K562 (cell line): Measurements from ENCODE around the gene CNFN. TPM values are rescaled to one million over a fixed set of nuclear protein-coding genes. Genes with fewer than 3 reads are reported as not detected.

Experiments used
- CTBP1 ChIP-seq: fragments of 450-650 bp; IDR thresholded peaks from 2 replicates; pipeline ENCODE4 v1.6.1; 2016; ENCODE audit warnings: borderline replicate concordance
- CXXC5 ChIP-seq: fragments of 250-450 bp; sonication (Bioruptor Pico); IDR thresholded peaks from 2 replicates; pipeline ENCODE4 v1.8.0; 2022; ENCODE audit warnings: inconsistent platforms, mild to moderate bottlenecking, moderate library complexity
- FIP1L1 ChIP-seq: fragments of 200-400 bp; formaldehyde crosslinking; IDR thresholded peaks from 2 replicates; pipeline ENCODE4 v1.6.1; 2018; ENCODE audit warnings: mild to moderate bottlenecking, low read depth, low read length; ENCODE audit not compliant: poor library complexity, severe bottlenecking
- FOXJ3 ChIP-seq: sonication (generic); formaldehyde crosslinking; IDR thresholded peaks from 2 replicates; pipeline ENCODE4 v1.4.0; 2020; ENCODE audit warnings: mild to moderate bottlenecking, missing genetic modification reagents
- KLF6 ChIP-seq: fragments of 250-450 bp; sonication (Bioruptor Pico); IDR thresholded peaks from 2 replicates; pipeline ENCODE4 v1.4.0; 2020; ENCODE audit warnings: mild to moderate bottlenecking, moderate library complexity, borderline replicate concordance
- MAZ ChIP-seq, 2 experiments: fragments of 450-650 bp in 1 of 2; sonication (generic) in 1 of 2; formaldehyde crosslinking; IDR thresholded peaks in 1 of 2; conservative IDR thresholded peaks in 1 of 2; 2 replicates each; pipeline versions ENCODE4 v1.4.0 to v1.5.0; 2020; ENCODE audit warnings: mild to moderate bottlenecking in 1 of 2, missing genetic modification reagents in 1 of 2
- NELFE ChIP-seq: IDR thresholded peaks from 2 replicates; pipeline ENCODE4 v1.6.1; 2011; ENCODE audit warnings: mild to moderate bottlenecking; ENCODE audit not compliant: insufficient read depth, insufficient read length
- NR2C2 ChIP-seq, 2 experiments: fragments of 200-800 bp in 1 of 2; sonication (Bioruptor generic) in 1 of 2; sonication (generic) in 1 of 2; formaldehyde crosslinking in 1 of 2; IDR thresholded peaks; 2 replicates each; pipeline versions ENCODE4 v1.6.1 to v1.8.0; 2016 to 2022; ENCODE audit warnings: mild to moderate bottlenecking in 1 of 2, missing compliant biosample characterization in 1 of 2, missing genetic modification characterization in 1 of 2, missing genetic modification reagents in 1 of 2
- PYGO2 ChIP-seq: fragments of 450-650 bp; IDR thresholded peaks from 2 replicates; pipeline ENCODE4 v1.6.1; 2016; ENCODE audit warnings: mild to moderate bottlenecking, missing genetic modification characterization, moderate library complexity, missing compliant biosample characterization
- TBP ChIP-seq: optimal IDR thresholded peaks from 2 replicates; pipeline ENCODE3; 2011; ENCODE audit warnings: low read depth, low read length, improper control_type of control experiment
- TEAD4 ChIP-seq, 2 experiments: sonication (generic) in 1 of 2; formaldehyde crosslinking in 1 of 2; IDR thresholded peaks; 2 replicates each; pipeline versions ENCODE4 v1.6.1 to v1.8.0; 2012 to 2022; ENCODE audit warnings: borderline replicate concordance in 1 of 2, inconsistent platforms in 1 of 2, low read length in 1 of 2, mild to moderate bottlenecking in 1 of 2, missing genetic modification reagents in 1 of 2
- ZBTB17 ChIP-seq: fragments of 450-650 bp; formaldehyde crosslinking; IDR thresholded peaks from 2 replicates; pipeline ENCODE4 v1.4.0; 2020; ENCODE audit warnings: mild to moderate bottlenecking
- ZNF584 ChIP-seq: fragments of 200-800 bp; sonication (Bioruptor generic); IDR thresholded peaks from 2 replicates; pipeline ENCODE4 v1.6.1; 2016; ENCODE audit warnings: low read depth, mild to moderate bottlenecking, missing genetic modification characterization, missing compliant biosample characterization
- ZNF695 ChIP-seq: fragments of 450-650 bp; formaldehyde crosslinking; IDR thresholded peaks from 2 replicates; pipeline ENCODE4 v1.4.0; 2020; ENCODE audit warnings: mild to moderate bottlenecking, moderate library complexity
- ZNF778 ChIP-seq: fragments of 450-650 bp; formaldehyde crosslinking; IDR thresholded peaks from 2 replicates; pipeline ENCODE4 v1.4.0; 2020; ENCODE audit warnings: mild to moderate bottlenecking, moderate library complexity
- polyA plus RNA-seq, 8 experiments: library from polyadenylated mRNA; depleted of rRNA in 4 of 8; stranded (reverse) in 5 of 8; unstranded in 3 of 8; fragments of >200 nt; fragmentation: Nextera tagmentation in 2 of 8; fragmentation: Illumina TruSeq in 1 of 8; extraction: Ambion mirVana in 2 of 8; extraction: Trizol in 1 of 8; gene quantifications; 2 replicates each; pipeline versions ENCODE4 v1.2.1 to v1.2.3, GENCODE V29; 2011 to 2014; ENCODE audit warnings: inconsistent platforms in 1 of 8, missing spikeins in 1 of 8
- total RNA-seq, 7 experiments: library from RNA; depleted of rRNA in 6 of 7; stranded (reverse); fragments of >200 nt in 6 of 7; fragmentation: Illumina TruSeq in 2 of 7; extraction: Trizol in 2 of 7; gene quantifications; 2 replicates each; pipeline versions ENCODE4 v1.2.1 to v1.2.3, GENCODE V29; 2011 to 2021; ENCODE audit warnings: low replicate concordance in 1 of 7
- TF ChIP-seq, protein P1 (sequence below), 3 experiments: IDR thresholded peaks in 2 of 3; conservative IDR thresholded peaks in 1 of 3; 2 replicates each; pipeline ENCODE4 v1.5.1; 2011 to 2012; ENCODE audit warnings: low read length in 3 of 3, mild to moderate bottlenecking in 3 of 3, control low read depth in 2 of 3, improper control_type of control experiment in 1 of 3, inconsistent platforms in 1 of 3, low read depth in 1 of 3, mixed read lengths in 1 of 3, moderate library complexity in 1 of 3; ENCODE audit not compliant: insufficient read depth in 2 of 3
- TF ChIP-seq, protein P2 (sequence below), 2 experiments: fragments of 150-350 bp in 1 of 2; IDR thresholded peaks; 2 replicates each; pipeline ENCODE4 v1.6.1; 2012 to 2016; ENCODE audit warnings: low read depth in 2 of 2, low read length in 2 of 2, mild to moderate bottlenecking in 1 of 2, moderate library complexity in 1 of 2
- TF ChIP-seq, protein P3 (sequence below): fragments of 250-450 bp; sonication (Bioruptor Pico); IDR thresholded peaks from 2 replicates; pipeline ENCODE4 v1.8.0; 2021; ENCODE audit warnings: moderate library complexity, mild to moderate bottlenecking, inconsistent platforms

CNFN gene
- total and polyA plus RNA-seq, 9 of the 15 experiments (the other 6 are each of a cell fraction or from before 2014, with no cell fraction given), result 0.18 to 0.52 (median 0.27) TPM; not detected in 5

DNA sequence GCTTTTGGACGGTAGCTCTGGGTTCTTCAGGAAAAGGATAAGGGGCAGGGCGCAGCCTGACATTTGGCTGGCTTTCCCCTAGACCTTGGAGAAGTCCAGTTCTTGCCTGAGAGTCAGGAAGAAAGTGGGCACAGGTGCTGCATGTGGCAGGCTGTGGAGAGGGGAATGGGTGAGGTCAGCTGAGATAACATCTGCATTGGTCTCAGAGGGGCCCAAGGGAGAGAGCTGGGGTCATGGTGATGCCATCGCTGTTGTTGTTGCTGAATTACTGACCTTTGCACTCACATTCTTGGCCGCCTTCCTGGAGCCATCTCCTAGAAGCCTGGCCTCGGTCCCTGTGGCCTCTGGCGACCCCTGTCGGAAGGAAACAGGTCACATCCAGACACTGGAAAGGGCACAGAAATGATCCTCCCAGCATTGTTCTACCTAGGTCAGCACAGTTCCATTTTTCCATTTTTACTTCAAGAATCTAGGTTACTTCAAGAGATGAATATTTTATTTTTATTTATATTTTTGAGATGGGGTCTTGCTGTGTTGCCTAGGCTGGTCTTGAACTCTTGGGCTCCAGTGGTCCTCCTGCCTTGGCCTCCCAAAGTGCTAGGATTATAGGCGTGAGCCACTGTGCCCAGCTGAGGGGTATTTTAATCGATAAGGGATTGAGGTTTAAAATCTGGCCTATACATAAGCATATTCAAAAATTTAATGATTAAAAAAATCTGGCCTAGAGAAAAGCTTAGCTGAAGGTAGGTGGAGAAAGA is 43.6 kb upstream of the CNFN start (continued):
- no peak for TF ChIP-seq PYGO2 (tag)
- TF ChIP-seq ZNF695 (CRISPR knock-in tag), result no peak
- 0 out of 2 replicates have a peak, but pooled peaks have one; percentile 49 for TF ChIP-seq ZNF584
- TF ChIP-seq TBP, result no peak
- TF ChIP-seq KLF6, result no peak
- TF ChIP-seq TEAD4 (IDR thresholded peaks at IDR 0.05; ENCODE audit: low read length), result peak; percentile 53
- no peak for TF ChIP-seq TEAD4 (CRISPR knock-in tag; IDR thresholded peaks at IDR 0.05; ENCODE audit: borderline replicate concordance)
- TF ChIP-seq NELFE, result no peak
- TF ChIP-seq CTBP1, result peak; percentile 80; the same call in 1 of the 2 replicates
- TF ChIP-seq FIP1L1, result no peak
- TF ChIP-seq ZBTB17, result no peak
- TF ChIP-seq MAZ (CRISPR knock-in tag; conservative IDR thresholded peaks at IDR 0.05 in 1 of 2, IDR thresholded peaks at IDR 0.05 in 1 of 2), result peak in 1 of 2 experiments; percentile 45; a peak in 1 of 4 replicates
- no peak for TF ChIP-seq CXXC5
- TF ChIP-seq, protein P1, sequence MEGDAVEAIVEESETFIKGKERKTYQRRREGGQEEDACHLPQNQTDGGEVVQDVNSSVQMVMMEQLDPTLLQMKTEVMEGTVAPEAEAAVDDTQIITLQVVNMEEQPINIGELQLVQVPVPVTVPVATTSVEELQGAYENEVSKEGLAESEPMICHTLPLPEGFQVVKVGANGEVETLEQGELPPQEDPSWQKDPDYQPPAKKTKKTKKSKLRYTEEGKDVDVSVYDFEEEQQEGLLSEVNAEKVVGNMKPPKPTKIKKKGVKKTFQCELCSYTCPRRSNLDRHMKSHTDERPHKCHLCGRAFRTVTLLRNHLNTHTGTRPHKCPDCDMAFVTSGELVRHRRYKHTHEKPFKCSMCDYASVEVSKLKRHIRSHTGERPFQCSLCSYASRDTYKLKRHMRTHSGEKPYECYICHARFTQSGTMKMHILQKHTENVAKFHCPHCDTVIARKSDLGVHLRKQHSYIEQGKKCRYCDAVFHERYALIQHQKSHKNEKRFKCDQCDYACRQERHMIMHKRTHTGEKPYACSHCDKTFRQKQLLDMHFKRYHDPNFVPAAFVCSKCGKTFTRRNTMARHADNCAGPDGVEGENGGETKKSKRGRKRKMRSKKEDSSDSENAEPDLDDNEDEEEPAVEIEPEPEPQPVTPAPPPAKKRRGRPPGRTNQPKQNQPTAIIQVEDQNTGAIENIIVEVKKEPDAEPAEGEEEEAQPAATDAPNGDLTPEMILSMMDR (IDR thresholded peaks at IDR 0.05 in 2 of 3, conservative IDR thresholded peaks at IDR 0.05 in 1 of 3; ENCODE audit: insufficient read depth in 2 of 3, low read depth in 1 of 3, low read length in 3 of 3), result peak; percentile 94 to 98 (median 95)
- TF ChIP-seq, protein P2, sequence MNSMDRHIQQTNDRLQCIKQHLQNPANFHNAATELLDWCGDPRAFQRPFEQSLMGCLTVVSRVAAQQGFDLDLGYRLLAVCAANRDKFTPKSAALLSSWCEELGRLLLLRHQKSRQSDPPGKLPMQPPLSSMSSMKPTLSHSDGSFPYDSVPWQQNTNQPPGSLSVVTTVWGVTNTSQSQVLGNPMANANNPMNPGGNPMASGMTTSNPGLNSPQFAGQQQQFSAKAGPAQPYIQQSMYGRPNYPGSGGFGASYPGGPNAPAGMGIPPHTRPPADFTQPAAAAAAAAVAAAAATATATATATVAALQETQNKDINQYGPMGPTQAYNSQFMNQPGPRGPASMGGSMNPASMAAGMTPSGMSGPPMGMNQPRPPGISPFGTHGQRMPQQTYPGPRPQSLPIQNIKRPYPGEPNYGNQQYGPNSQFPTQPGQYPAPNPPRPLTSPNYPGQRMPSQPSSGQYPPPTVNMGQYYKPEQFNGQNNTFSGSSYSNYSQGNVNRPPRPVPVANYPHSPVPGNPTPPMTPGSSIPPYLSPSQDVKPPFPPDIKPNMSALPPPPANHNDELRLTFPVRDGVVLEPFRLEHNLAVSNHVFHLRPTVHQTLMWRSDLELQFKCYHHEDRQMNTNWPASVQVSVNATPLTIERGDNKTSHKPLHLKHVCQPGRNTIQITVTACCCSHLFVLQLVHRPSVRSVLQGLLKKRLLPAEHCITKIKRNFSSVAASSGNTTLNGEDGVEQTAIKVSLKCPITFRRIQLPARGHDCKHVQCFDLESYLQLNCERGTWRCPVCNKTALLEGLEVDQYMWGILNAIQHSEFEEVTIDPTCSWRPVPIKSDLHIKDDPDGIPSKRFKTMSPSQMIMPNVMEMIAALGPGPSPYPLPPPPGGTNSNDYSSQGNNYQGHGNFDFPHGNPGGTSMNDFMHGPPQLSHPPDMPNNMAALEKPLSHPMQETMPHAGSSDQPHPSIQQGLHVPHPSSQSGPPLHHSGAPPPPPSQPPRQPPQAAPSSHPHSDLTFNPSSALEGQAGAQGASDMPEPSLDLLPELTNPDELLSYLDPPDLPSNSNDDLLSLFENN (IDR thresholded peaks at IDR 0.05; ENCODE audit: low read depth in 2 of 2, low read length in 2 of 2), result no peak
- no peak for TF ChIP-seq ZNF778 (CRISPR knock-in tag)
- TF ChIP-seq NR2C2 (CRISPR knock-in tag; IDR thresholded peaks at IDR 0.05), result peak; percentile 86
- TF ChIP-seq NR2C2 (tag; IDR thresholded peaks at IDR 0.05), result peak; percentile 97
- TF ChIP-seq, protein P3, sequence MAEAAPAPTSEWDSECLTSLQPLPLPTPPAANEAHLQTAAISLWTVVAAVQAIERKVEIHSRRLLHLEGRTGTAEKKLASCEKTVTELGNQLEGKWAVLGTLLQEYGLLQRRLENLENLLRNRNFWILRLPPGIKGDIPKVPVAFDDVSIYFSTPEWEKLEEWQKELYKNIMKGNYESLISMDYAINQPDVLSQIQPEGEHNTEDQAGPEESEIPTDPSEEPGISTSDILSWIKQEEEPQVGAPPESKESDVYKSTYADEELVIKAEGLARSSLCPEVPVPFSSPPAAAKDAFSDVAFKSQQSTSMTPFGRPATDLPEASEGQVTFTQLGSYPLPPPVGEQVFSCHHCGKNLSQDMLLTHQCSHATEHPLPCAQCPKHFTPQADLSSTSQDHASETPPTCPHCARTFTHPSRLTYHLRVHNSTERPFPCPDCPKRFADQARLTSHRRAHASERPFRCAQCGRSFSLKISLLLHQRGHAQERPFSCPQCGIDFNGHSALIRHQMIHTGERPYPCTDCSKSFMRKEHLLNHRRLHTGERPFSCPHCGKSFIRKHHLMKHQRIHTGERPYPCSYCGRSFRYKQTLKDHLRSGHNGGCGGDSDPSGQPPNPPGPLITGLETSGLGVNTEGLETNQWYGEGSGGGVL, result no peak
- TF ChIP-seq FOXJ3 (CRISPR knock-in tag), result no peak
